Measurements from ENCODE around the gene SLC44A2.

Gene SLC44A2

GRCh38 chr19:10625003-10625761, at the start of gene SLC44A2:
TSS of gene SLC44A2 (plus strand) at chr19:10625553. CDS start at chr19:10625634, 81 bp downstream.
- TF ChIP-seq, protein P1, sequence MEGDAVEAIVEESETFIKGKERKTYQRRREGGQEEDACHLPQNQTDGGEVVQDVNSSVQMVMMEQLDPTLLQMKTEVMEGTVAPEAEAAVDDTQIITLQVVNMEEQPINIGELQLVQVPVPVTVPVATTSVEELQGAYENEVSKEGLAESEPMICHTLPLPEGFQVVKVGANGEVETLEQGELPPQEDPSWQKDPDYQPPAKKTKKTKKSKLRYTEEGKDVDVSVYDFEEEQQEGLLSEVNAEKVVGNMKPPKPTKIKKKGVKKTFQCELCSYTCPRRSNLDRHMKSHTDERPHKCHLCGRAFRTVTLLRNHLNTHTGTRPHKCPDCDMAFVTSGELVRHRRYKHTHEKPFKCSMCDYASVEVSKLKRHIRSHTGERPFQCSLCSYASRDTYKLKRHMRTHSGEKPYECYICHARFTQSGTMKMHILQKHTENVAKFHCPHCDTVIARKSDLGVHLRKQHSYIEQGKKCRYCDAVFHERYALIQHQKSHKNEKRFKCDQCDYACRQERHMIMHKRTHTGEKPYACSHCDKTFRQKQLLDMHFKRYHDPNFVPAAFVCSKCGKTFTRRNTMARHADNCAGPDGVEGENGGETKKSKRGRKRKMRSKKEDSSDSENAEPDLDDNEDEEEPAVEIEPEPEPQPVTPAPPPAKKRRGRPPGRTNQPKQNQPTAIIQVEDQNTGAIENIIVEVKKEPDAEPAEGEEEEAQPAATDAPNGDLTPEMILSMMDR (IDR thresholded peaks at IDR 0.05; ENCODE audit: low read depth, low read length), result no peak
- TF ChIP-seq POLR2A (IDR thresholded peaks at IDR 0.05; ENCODE audit: extremely low read depth, insufficient read length) (no peak), MYC (IDR thresholded peaks at IDR 0.05; ENCODE audit: low read depth, low read length) (no peak)
- TF ChIP-seq, protein P2, sequence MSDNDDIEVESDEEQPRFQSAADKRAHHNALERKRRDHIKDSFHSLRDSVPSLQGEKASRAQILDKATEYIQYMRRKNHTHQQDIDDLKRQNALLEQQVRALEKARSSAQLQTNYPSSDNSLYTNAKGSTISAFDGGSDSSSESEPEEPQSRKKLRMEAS (IDR thresholded peaks at IDR 0.05; ENCODE audit: low read depth, low read length), result no peak
- no peak within 1 kb of the TSS for H3K4me3 ChIP-seq (ENCODE audit: low read depth, low read length)
- no peak for DNase-seq (ENCODE audit: low read depth)

GRCh38 chr19:10577951-10578350, 47.4 kb upstream of the SLC44A2 start:
- no peak overlapping the region for H3K4me3 ChIP-seq (ENCODE audit: low read depth, low read length)
- DNase-seq (ENCODE audit: low read depth), result no peak
- TF ChIP-seq POLR2A (IDR thresholded peaks at IDR 0.05; ENCODE audit: extremely low read depth, insufficient read length) (no peak), MYC (IDR thresholded peaks at IDR 0.05; ENCODE audit: low read depth, low read length) (no peak)
- TF ChIP-seq, protein P2 (IDR thresholded peaks at IDR 0.05; ENCODE audit: low read depth, low read length), result no peak
- TF ChIP-seq, protein P1 (IDR thresholded peaks at IDR 0.05; ENCODE audit: low read depth, low read length), result no peak

DNA sequence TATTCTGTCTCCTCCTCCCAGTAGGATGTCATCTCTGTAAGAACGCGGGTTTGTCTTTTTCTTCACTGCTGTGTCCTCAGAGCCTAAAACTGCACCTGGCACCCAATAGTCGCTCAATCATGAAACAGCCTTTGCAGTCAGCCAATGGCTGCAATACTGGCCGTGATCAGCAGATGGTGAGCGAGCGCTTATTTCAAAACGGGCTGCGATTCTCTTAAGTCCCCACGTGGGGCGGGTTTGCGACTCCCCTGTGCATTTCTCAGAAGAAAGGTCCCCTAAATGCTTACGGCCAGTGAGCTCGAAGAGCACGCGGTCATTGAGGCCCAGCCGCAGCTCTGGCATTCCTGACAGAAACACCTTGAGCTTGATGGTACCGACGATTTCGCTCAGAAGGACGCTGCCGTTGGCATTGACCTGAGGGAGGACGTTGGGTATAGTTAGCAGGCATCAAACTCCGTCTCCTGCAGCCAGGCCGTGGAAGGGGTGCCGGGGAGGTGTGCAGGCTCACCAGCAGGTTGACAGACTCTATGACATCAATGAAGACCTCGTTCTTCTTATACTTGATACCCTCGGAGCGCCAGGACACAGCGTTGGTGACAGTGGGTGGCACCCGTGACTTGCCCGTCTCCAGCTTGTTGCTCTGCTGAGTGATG, 44.2 kb upstream of the SLC44A2 start:
- H3K4me3 ChIP-seq (ENCODE audit: low read depth, low read length), result no peak overlapping the region
- peak; percentile 99 for DNase-seq (ENCODE audit: low read depth)
- TF ChIP-seq POLR2A (IDR thresholded peaks at IDR 0.05; ENCODE audit: extremely low read depth, insufficient read length) (no peak), MYC (IDR thresholded peaks at IDR 0.05; ENCODE audit: low read depth, low read length) (peak; percentile 99)
- TF ChIP-seq, protein P1 (IDR thresholded peaks at IDR 0.05; ENCODE audit: low read depth, low read length), result peak; percentile 100
- TF ChIP-seq, protein P2 (IDR thresholded peaks at IDR 0.05; ENCODE audit: low read depth, low read length), result peak; percentile 99

- TF ChIP-seq MYC (IDR thresholded peaks at IDR 0.05; ENCODE audit: low read depth, low read length) (no peak), POLR2A (IDR thresholded peaks at IDR 0.05; ENCODE audit: extremely low read depth, insufficient read length) (no peak)
- TF ChIP-seq, protein P1 (IDR thresholded peaks at IDR 0.05; ENCODE audit: low read depth, low read length), result no peak
- TF ChIP-seq, protein P2 (IDR thresholded peaks at IDR 0.05; ENCODE audit: low read depth, low read length), result no peak
- no peak for DNase-seq (ENCODE audit: low read depth)
- no peak overlapping the region for H3K4me3 ChIP-seq (ENCODE audit: low read depth, low read length)
Observed at GRCh38 chr19:10582091-10582490, 43.3 kb upstream of the SLC44A2 start.

DNA sequence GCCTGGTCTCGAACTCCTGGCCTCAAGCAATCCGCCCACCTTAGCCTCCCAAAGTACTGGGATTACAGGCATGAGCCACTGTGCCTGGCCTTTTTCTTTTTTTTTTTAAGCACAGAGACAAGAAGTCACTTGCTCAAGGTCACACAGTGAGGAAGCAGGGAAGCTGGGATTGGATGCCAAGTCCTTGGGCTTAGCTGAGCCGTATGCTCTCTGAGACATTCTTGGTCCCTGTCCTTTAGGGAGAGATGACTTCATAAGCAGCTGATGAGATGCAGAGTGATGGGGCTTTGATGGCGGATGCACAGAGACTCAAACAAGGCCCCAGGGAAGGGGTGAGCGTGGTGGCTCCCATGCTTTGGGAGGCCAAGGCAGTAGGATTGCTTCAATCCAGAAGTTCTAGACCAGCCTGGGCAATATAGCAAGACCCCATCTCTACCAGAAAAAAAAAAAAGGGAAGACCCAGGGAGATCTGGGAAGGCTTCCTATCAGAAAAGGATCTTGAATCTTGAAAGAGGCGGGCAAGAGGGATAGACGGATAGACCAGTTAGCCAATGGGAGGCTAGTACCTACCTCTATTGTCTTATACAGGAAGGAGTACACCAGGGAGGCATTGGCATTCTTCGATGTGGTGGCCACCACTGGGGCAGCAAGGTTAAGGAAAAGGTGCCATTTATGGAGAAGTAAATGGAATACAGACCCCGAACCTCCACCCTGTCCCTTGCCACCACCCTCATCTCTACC, 42.1 kb upstream of the SLC44A2 start:
- no peak overlapping the region for H3K4me3 ChIP-seq (ENCODE audit: low read depth, low read length)
- TF ChIP-seq, protein P1 (IDR thresholded peaks at IDR 0.05; ENCODE audit: low read depth, low read length), result no peak
- peak; percentile 47 for DNase-seq (ENCODE audit: low read depth)
